K562 (cell line): ENCODE measurements around the gene CDC42EP5. TPM values are rescaled to one million over a fixed set of nuclear protein-coding genes. Genes with fewer than 3 reads are reported as not detected.

Experiments
- ATF7 ChIP-seq: fragments of 450-650 bp; IDR thresholded peaks from 2 replicates; pipeline ENCODE4 v1.7.1; 2014; ENCODE audit warnings: mild to moderate bottlenecking, moderate library complexity
- CBX2 ChIP-seq: fragments of 200-600 bp; sonication (generic); IDR thresholded peaks from one replicate; pipeline ENCODE4 v1.6.1; 2012; ENCODE audit warnings: mild to moderate bottlenecking, low read length, inconsistent platforms; ENCODE audit not compliant: insufficient read depth, poor library complexity, severe bottlenecking
- ESRRB ChIP-seq: fragments of 250-450 bp; sonication (Bioruptor Pico); IDR thresholded peaks from 2 replicates; pipeline ENCODE4 v1.5.0; 2020; ENCODE audit warnings: mild to moderate bottlenecking, moderate library complexity, borderline replicate concordance
- GABPB1 ChIP-seq: sonication (generic); formaldehyde crosslinking; IDR thresholded peaks from 2 replicates; pipeline ENCODE4 v1.8.0; 2022; ENCODE audit warnings: mild to moderate bottlenecking, missing genetic modification reagents
- HBP1 ChIP-seq: fragments of 450-650 bp; formaldehyde crosslinking; IDR thresholded peaks from 2 replicates; pipeline ENCODE4 v1.4.0; 2022; ENCODE audit warnings: missing genetic modification characterization
- HDGF ChIP-seq: fragments of 450-650 bp; IDR thresholded peaks from 2 replicates; pipeline ENCODE4 v1.6.1; 2016
- NFIC ChIP-seq: fragments of 450-650 bp; IDR thresholded peaks from 2 replicates; pipeline ENCODE4 v1.6.1; 2017; ENCODE audit warnings: mild to moderate bottlenecking, inconsistent platforms
- NR1H2 ChIP-seq: sonication (generic); formaldehyde crosslinking; IDR thresholded peaks from 2 replicates; pipeline ENCODE4 v1.4.0; 2020; ENCODE audit warnings: mild to moderate bottlenecking, missing genetic modification reagents
- POLR2A ChIP-seq: fragments of 450-650 bp; conservative IDR thresholded peaks from 2 replicates; pipeline ENCODE4 v1.6.1; 2016
- PRDM10 ChIP-seq: fragments of 450-650 bp; IDR thresholded peaks from 2 replicates; pipeline ENCODE4 v1.6.1; 2018; ENCODE audit not compliant: partially characterized antibody
- PRPF4 ChIP-seq: fragments of 200-400 bp; formaldehyde crosslinking; IDR thresholded peaks from one replicate; pipeline ENCODE4 v1.6.1; 2017; ENCODE audit warnings: low read length, low read depth, mild to moderate bottlenecking; ENCODE audit not compliant: insufficient read depth, poor library complexity, severe bottlenecking
- TAF9B ChIP-seq: fragments of 450-650 bp; IDR thresholded peaks from 2 replicates; pipeline ENCODE4 v1.6.1; 2018; ENCODE audit warnings: mild to moderate bottlenecking; ENCODE audit not compliant: partially characterized antibody
- TRIM25 ChIP-seq: fragments of 450-650 bp; IDR thresholded peaks from 2 replicates; pipeline ENCODE4 v1.7.0; 2016; ENCODE audit warnings: borderline replicate concordance
- TSC22D4 ChIP-seq: fragments of 450-650 bp; IDR thresholded peaks from 2 replicates; pipeline ENCODE4 v1.6.1; 2016; ENCODE audit warnings: missing genetic modification characterization, missing biosample characterization, control low read depth
- ZNF124 ChIP-seq: sonication (generic); formaldehyde crosslinking; IDR thresholded peaks from 2 replicates; pipeline ENCODE4 v1.8.1; 2022; ENCODE audit warnings: missing genetic modification reagents
- ZNF431 ChIP-seq: sonication (generic); formaldehyde crosslinking; IDR thresholded peaks from 2 replicates; pipeline ENCODE4 v1.8.0; 2022; ENCODE audit warnings: mild to moderate bottlenecking, missing genetic modification reagents
- ZNF445 ChIP-seq: fragments of 250-450 bp; sonication (Bioruptor Pico); IDR thresholded peaks from 2 replicates; pipeline ENCODE4 v1.4.0; 2020; ENCODE audit warnings: low read depth, mild to moderate bottlenecking, moderate library complexity
- polyA plus RNA-seq, 8 experiments: library from polyadenylated mRNA; depleted of rRNA in 4 of 8; stranded (reverse) in 5 of 8; unstranded in 3 of 8; fragments of >200 nt; fragmentation: Nextera tagmentation in 2 of 8; fragmentation: Illumina TruSeq in 1 of 8; extraction: Ambion mirVana in 2 of 8; extraction: Trizol in 1 of 8; gene quantifications; 2 replicates each; pipeline versions ENCODE4 v1.2.1 to v1.2.3, GENCODE V29; 2011 to 2014; ENCODE audit warnings: inconsistent platforms in 1 of 8, missing spikeins in 1 of 8
- total RNA-seq, 7 experiments: library from RNA; depleted of rRNA in 6 of 7; stranded (reverse); fragments of >200 nt in 6 of 7; fragmentation: Illumina TruSeq in 2 of 7; extraction: Trizol in 2 of 7; gene quantifications; 2 replicates each; pipeline versions ENCODE4 v1.2.1 to v1.2.3, GENCODE V29; 2011 to 2021; ENCODE audit warnings: low replicate concordance in 1 of 7
- TF ChIP-seq, protein P1 (sequence below): fragments of 450-650 bp; IDR thresholded peaks from 2 replicates; pipeline ENCODE4 v1.7.1; 2018; ENCODE audit warnings: mild to moderate bottlenecking, low read depth; ENCODE audit not compliant: partially characterized antibody

The CDC42EP5 gene
- total and polyA plus RNA-seq, 9 of the 15 experiments (the other 6 are each of a cell fraction or from before 2014, with no cell fraction given), result 0.15 to 0.38 TPM; not detected in 7

DNA sequence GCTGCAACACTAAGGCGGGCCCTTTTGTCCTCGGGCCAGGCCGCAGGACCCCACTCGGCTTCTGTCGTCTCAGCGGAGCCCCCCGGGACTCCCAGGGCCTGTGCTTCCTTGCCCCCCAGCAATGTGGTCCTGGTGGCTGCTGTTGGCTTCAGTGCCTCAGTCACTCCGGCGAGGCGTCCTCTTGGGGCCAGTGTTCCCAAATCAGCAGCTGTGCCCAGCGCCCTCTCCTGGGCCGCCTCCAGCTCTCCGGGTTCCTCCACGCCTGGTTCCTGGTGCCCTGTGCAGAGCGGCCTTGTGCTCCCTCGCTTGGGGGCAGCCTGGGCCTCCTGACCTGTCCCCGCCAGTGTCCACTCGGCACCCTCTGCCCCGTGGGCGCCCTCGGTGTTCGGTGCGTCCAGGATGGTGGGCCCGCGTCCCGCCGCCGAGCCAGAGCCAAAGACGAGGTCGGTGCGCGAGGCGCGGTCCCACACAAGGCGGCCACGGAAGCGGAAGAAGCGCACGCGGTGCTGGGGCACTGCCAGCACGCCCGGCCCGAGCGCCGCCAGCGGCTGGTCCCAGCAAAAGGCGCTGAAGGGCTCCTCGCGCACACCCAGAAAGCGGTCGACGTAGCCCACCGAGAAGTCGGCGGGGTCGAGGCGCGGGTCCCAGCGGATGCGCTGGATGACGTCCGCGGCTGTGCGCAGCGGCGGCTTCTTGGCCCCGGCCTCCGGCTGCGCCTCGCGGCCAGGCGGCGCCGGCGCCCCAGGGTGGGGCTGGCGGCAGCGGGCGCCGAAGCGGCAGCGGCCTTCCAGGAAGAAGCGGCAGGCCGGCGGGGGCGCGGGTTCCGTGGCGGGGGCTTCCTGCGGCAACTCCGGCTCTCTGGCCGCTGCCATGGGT lies 10.2 kb downstream of the CDC42EP5 start (continued):
- TF ChIP-seq PRDM10, result no peak
- no peak for TF ChIP-seq ZNF445
- TF ChIP-seq HDGF, result no peak
- TF ChIP-seq ATF7, result no peak
- TF ChIP-seq TSC22D4 (tag), result no peak
- TF ChIP-seq POLR2A, result peak; percentile 73
- TF ChIP-seq ZNF124, result 0 out of 2 replicates have a peak, but pooled peaks have one; percentile 45
- TF ChIP-seq, protein P1, sequence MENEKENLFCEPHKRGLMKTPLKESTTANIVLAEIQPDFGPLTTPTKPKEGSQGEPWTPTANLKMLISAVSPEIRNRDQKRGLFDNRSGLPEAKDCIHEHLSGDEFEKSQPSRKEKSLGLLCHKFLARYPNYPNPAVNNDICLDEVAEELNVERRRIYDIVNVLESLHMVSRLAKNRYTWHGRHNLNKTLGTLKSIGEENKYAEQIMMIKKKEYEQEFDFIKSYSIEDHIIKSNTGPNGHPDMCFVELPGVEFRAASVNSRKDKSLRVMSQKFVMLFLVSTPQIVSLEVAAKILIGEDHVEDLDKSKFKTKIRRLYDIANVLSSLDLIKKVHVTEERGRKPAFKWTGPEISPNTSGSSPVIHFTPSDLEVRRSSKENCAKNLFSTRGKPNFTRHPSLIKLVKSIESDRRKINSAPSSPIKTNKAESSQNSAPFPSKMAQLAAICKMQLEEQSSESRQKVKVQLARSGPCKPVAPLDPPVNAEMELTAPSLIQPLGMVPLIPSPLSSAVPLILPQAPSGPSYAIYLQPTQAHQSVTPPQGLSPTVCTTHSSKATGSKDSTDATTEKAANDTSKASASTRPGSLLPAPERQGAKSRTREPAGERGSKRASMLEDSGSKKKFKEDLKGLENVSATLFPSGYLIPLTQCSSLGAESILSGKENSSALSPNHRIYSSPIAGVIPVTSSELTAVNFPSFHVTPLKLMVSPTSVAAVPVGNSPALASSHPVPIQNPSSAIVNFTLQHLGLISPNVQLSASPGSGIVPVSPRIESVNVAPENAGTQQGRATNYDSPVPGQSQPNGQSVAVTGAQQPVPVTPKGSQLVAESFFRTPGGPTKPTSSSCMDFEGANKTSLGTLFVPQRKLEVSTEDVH, result peak; percentile 14
- peak; percentile 4 for TF ChIP-seq PRPF4
- peak; percentile 71; the same call in 1 of the 2 replicates for TF ChIP-seq ZNF431 (CRISPR knock-in tag)
- TF ChIP-seq GABPB1 (CRISPR knock-in tag), result no peak
- 0 out of 2 replicates have a peak, but pooled peaks have one; percentile 4 for TF ChIP-seq NFIC
- TF ChIP-seq CBX2, result no peak
- TF ChIP-seq HBP1 (CRISPR knock-in tag), result peak; percentile 12; the same call in 1 of the 2 replicates
- TF ChIP-seq TRIM25, result no peak
- TF ChIP-seq ESRRB, result 0 out of 2 replicates have a peak, but pooled peaks have one; percentile 36
- TF ChIP-seq TAF9B, result no peak
- no peak for TF ChIP-seq NR1H2 (CRISPR knock-in tag)
